K562 (cell line): ENCODE results near the gene ATF7IP. TPM values are rescaled to one million over a fixed set of nuclear protein-coding genes. Genes with fewer than 3 reads are reported as not detected.

Experiments used
- ATAC-seq: fragments of 200-7000 bp; cut with Tn5 transposase; 3 replicates; pipeline ENCODE4 v1.9.1; 2020; ENCODE audit warnings: moderate library complexity
- BruUV-seq: library from RNA; stranded (reverse); fragments of 400-500 nt; replicated peaks from 2 replicates; lab custom pipeline; 2021; lab: Mats Ljungman, UMichigan
- CTCF ChIA-PET: fragments of 300-600 bp; formaldehyde crosslinking; extraction: SDS; loops from one replicate; lab custom pipeline; 2021; ENCODE audit warnings: low intra/inter-chr PET ratio; lab: Yijun Ruan, JAX
- POLR2A ChIA-PET: fragments of 300-600, 350-650 bp; sonication (Branson Sonifier 250); formaldehyde crosslinking; extraction: SDS; loops from one replicate; lab custom pipeline; 2021; ENCODE audit warnings: antibody characterized with exemption, inconsistent platforms; lab: Yijun Ruan, JAX
- DNase-seq, 4 experiments: peaks; one replicate each; pipeline versions ENCODE4 v3.0.0 to v3.0.0-alpha.2; 2011 to 2018; ENCODE audit warnings: low spot score in 3 of 4, mixed read lengths in 3 of 4; ENCODE audit errors: extremely low read depth in 1 of 4
- FAIRE-seq: peaks from 2 replicates; lab custom pipeline; 2011; peaks lifted over from hg19 to GRCh38; lab: Jason Lieb, UNC
- H2AFZ ChIP-seq: 2 replicates; pipeline ENCODE4 v1.6.0; 2011; ENCODE audit warnings: low read depth, low read length, control low read depth, inconsistent platforms
- H3K27ac ChIP-seq: fragments of 200-600 bp; 3 replicates; pipeline ENCODE4 v1.8.0; 2011; ENCODE audit warnings: low read depth, mild to moderate bottlenecking, control low read depth, inconsistent platforms, low read length, moderate library complexity, mixed read lengths; ENCODE audit errors: extremely low read depth
- H3K27me3 ChIP-seq, 2 experiments: fragments of 300-600 bp in 1 of 2; 2 replicates in 1 of 2; 3 replicates in 1 of 2; pipeline versions ENCODE4 v1.6.0 to v1.8.0; 2011; ENCODE audit warnings: inconsistent platforms in 2 of 2, low read length in 2 of 2, mild to moderate bottlenecking in 1 of 2, mixed read lengths in 1 of 2, moderate library complexity in 1 of 2; ENCODE audit not compliant: control insufficient read depth in 2 of 2, insufficient read depth in 2 of 2
- H3K36me3 ChIP-seq: fragments of 300-600 bp; 3 replicates; pipeline ENCODE4 v1.8.0; 2011; ENCODE audit warnings: mild to moderate bottlenecking, low read length, inconsistent platforms; ENCODE audit not compliant: control insufficient read depth, insufficient read depth
- H3K4me1 ChIP-seq, 2 experiments: fragments of 200-600 bp in 1 of 2; replicated peaks in 1 of 2; 2 replicates in 1 of 2; 3 replicates in 1 of 2; pipeline versions ENCODE4 v1.5.1 to v1.8.0; 2011; ENCODE audit warnings: inconsistent platforms in 2 of 2, low read length in 2 of 2, mild to moderate bottlenecking in 1 of 2, mixed read lengths in 1 of 2, moderate library complexity in 1 of 2; ENCODE audit not compliant: control insufficient read depth in 2 of 2, insufficient read depth in 2 of 2
- H3K4me2 ChIP-seq: 2 replicates; pipeline ENCODE4 v1.6.1; 2011; ENCODE audit warnings: low read length, control low read depth, inconsistent platforms, mixed read lengths; ENCODE audit not compliant: insufficient read depth
- H3K4me3 ChIP-seq: fragments of 200-600 bp; sonication (generic), shearing (Covaris generic); 2 replicates; pipeline ENCODE4 v1.5.1; 2016; ENCODE audit warnings: control low read depth, inconsistent platforms
- H3K79me2 ChIP-seq: fragments of 200-600 bp; 3 replicates; pipeline ENCODE4 v1.8.0; 2011; ENCODE audit warnings: low read length, inconsistent platforms; ENCODE audit not compliant: control insufficient read depth, insufficient read depth
- H3K9ac ChIP-seq, 2 experiments: 2 replicates each; pipeline versions ENCODE4 v1.6.0 to v1.6.1; 2011; ENCODE audit warnings: low read depth in 2 of 2, low read length in 2 of 2, control low read depth in 1 of 2, inconsistent platforms in 1 of 2, mild to moderate bottlenecking in 1 of 2, mixed read lengths in 1 of 2; ENCODE audit not compliant: insufficient read depth in 1 of 2
- H3K9me1 ChIP-seq: one replicate; pipeline ENCODE4 v1.6.0; 2011; ENCODE audit warnings: inconsistent platforms, mild to moderate bottlenecking, low read length, moderate library complexity; ENCODE audit not compliant: control insufficient read depth, insufficient read depth
- H3K9me3 ChIP-seq: replicated peaks from 2 replicates; pipeline ENCODE4 v1.5.1; 2011; ENCODE audit warnings: low read depth, low read length, inconsistent platforms; ENCODE audit not compliant: control insufficient read depth, insufficient read depth
- H4K20me1 ChIP-seq: replicated peaks from 2 replicates; pipeline ENCODE4 v1.6.1; 2011; ENCODE audit warnings: low read length, inconsistent platforms, mixed read lengths; ENCODE audit not compliant: control insufficient read depth, insufficient read depth
- ARHGAP35 ChIP-seq: fragments of 450-650 bp; IDR thresholded peaks from 2 replicates; pipeline ENCODE4 v1.6.1; 2018; ENCODE audit not compliant: partially characterized antibody
- ATF1 ChIP-seq, 2 experiments: fragments of 450-650 bp in 1 of 2; IDR thresholded peaks; 2 replicates each; pipeline ENCODE4 v1.6.1; 2016; ENCODE audit warnings: missing compliant biosample characterization in 1 of 2, missing genetic modification characterization in 1 of 2
- ATF3 ChIP-seq, 2 experiments: fragments of 450-650 bp in 1 of 2; sonication (generic) in 1 of 2; formaldehyde crosslinking in 1 of 2; IDR thresholded peaks in 1 of 2; conservative IDR thresholded peaks in 1 of 2; 2 replicates each; pipeline versions ENCODE4 v1.6.1 to v1.8.1; 2016 to 2023; ENCODE audit warnings: mild to moderate bottlenecking in 2 of 2, moderate library complexity in 2 of 2, inconsistent platforms in 1 of 2, missing genetic modification reagents in 1 of 2
- ATF7 ChIP-seq: fragments of 450-650 bp; IDR thresholded peaks from 2 replicates; pipeline ENCODE4 v1.7.1; 2014; ENCODE audit warnings: mild to moderate bottlenecking, moderate library complexity
- JUND ChIP-seq, 2 experiments: IDR thresholded peaks; 2 replicates in 1 of 2; 3 replicates in 1 of 2; pipeline ENCODE4 v1.6.1; 2011; ENCODE audit warnings: borderline replicate concordance in 2 of 2, low read depth in 2 of 2, low read length in 2 of 2, improper control_type of control experiment in 1 of 2, missing biosample characterization in 1 of 2, missing genetic modification characterization in 1 of 2, missing genetic modification reagents in 1 of 2
- TEAD4 ChIP-seq, 2 experiments: sonication (generic) in 1 of 2; formaldehyde crosslinking in 1 of 2; IDR thresholded peaks; 2 replicates each; pipeline versions ENCODE4 v1.6.1 to v1.8.0; 2012 to 2022; ENCODE audit warnings: borderline replicate concordance in 1 of 2, inconsistent platforms in 1 of 2, low read length in 1 of 2, mild to moderate bottlenecking in 1 of 2, missing genetic modification reagents in 1 of 2
- WGBS: fragments of 100-300 bp; shearing (Covaris generic); methylation state at CpG from one replicate; pipeline ENCODE4 v1.1.6; 2016; ENCODE audit warnings: low coverage, mixed read lengths; ENCODE audit not compliant: insufficient coverage; ENCODE audit errors: missing lambda C conversion rate; 5-methylcytosine and 5-hydroxymethylcytosine counted together
- in situ Hi-C: fragments of 300-500 bp; cut with MboI; formaldehyde crosslinking; loops from 4 replicates; pipeline ENCODE4 v1.15.0; 2018; ENCODE audit warnings: inconsistent platforms, mixed read lengths
- intact Hi-C: fragments of 100-400 bp; cut with micrococcal nuclease; formaldehyde crosslinking; loops from 2 replicates; pipeline ENCODE4 v1.14.2; 2022
- polyA plus RNA-seq, 8 experiments: library from polyadenylated mRNA; depleted of rRNA in 4 of 8; stranded (reverse) in 5 of 8; unstranded in 3 of 8; fragments of >200 nt; fragmentation: Nextera tagmentation in 2 of 8; fragmentation: Illumina TruSeq in 1 of 8; extraction: Ambion mirVana in 2 of 8; extraction: Trizol in 1 of 8; gene quantifications; 2 replicates each; pipeline versions ENCODE4 v1.2.1 to v1.2.3, GENCODE V29; 2011 to 2014; ENCODE audit warnings: inconsistent platforms in 1 of 8, missing spikeins in 1 of 8
- total RNA-seq, 7 experiments: library from RNA; depleted of rRNA in 6 of 7; stranded (reverse); fragments of >200 nt in 6 of 7; fragmentation: Illumina TruSeq in 2 of 7; extraction: Trizol in 2 of 7; gene quantifications; 2 replicates each; pipeline versions ENCODE4 v1.2.1 to v1.2.3, GENCODE V29; 2011 to 2021; ENCODE audit warnings: low replicate concordance in 1 of 7

Gene ATF7IP
- total and polyA plus RNA-seq, 9 of the 15 experiments (the other 6 are each of a cell fraction or from before 2014, with no cell fraction given): 2.8 to 27.1 (median 11.0) TPM

GRCh38 chr12:14367040-14367661 lies 1.7 kb downstream of the ATF7IP start:
- 22% methylated on average over 7 of the region's 7 CpGs for WGBS
- peaks cover 62% of the 10 kb centered on the region for H3K79me2 ChIP-seq
- ATAC-seq (peak; percentile 47), FAIRE-seq (no peak), DNase-seq (peak in 1 of 4 experiments; percentile 9)
- ChIA-PET POLR2A (no interaction called here), CTCF (no interaction called here)
- H3K27ac ChIP-seq: peak overlapping the region; percentile 93; the same call in 2 of the 3 replicates
- H3K9me3 ChIP-seq: peaks cover 3% of the 10 kb centered on the region
- intact Hi-C loops: loop anchor here (5.0 kb wide), 1 partner anchor 130 kb away; no protein-coding TSS in a partner anchor
- no TSS peak for BruUV-seq
- H2AFZ ChIP-seq: 0 out of 2 replicates have a peak overlapping the region, but pooled peaks have one; percentile 0
- H3K9ac ChIP-seq: peak overlapping the region in 1 of 2 experiments; percentile 76; a peak in 2 of 4 replicates
- H3K9me1 ChIP-seq: no peaks in the 10 kb centered on the region
- in situ Hi-C loops: loop anchor here (10.0 kb wide), 1 partner anchor 112 kb away; no protein-coding TSS in a partner anchor
- H4K20me1 ChIP-seq: no peaks in the 10 kb centered on the region
- H3K4me1 ChIP-seq: no peaks in the 10 kb centered on the region; a peak in 1 of 5 replicates
- no peak for TF ChIP-seq TEAD4 (IDR thresholded peaks at IDR 0.05; ENCODE audit: low read length)
- TF ChIP-seq TEAD4 (CRISPR knock-in tag; IDR thresholded peaks at IDR 0.05; ENCODE audit: borderline replicate concordance): no peak
- TF ChIP-seq ATF1 (CRISPR knock-in tag; IDR thresholded peaks at IDR 0.05): no peak
- peak; percentile 68 for TF ChIP-seq ATF1 (tag; IDR thresholded peaks at IDR 0.05)
- no peak for TF ChIP-seq ARHGAP35
- peak; percentile 82 for TF ChIP-seq ATF3 (IDR thresholded peaks at IDR 0.05)
- no peak for TF ChIP-seq ATF3 (CRISPR knock-in tag; conservative IDR thresholded peaks at IDR 0.05)
- no peak for TF ChIP-seq JUND (IDR thresholded peaks at IDR 0.05; ENCODE audit: borderline replicate concordance, low read depth, low read length)
- TF ChIP-seq JUND (tag; IDR thresholded peaks at IDR 0.05; ENCODE audit: borderline replicate concordance, low read depth, low read length): peak; percentile 35; the same call in 1 of the 3 replicates
- TF ChIP-seq ATF7: peak; percentile 91
- no peaks in the 10 kb centered on the region for H3K36me3 ChIP-seq
- peak overlapping the region; percentile 41 for H3K4me3 ChIP-seq
- peak overlapping the region; percentile 18 for H3K4me2 ChIP-seq
- no peaks in the 10 kb centered on the region for H3K27me3 ChIP-seq
